GM23338 (cell line): ENCODE measurements around the gene EXD3. TPM values are rescaled to one million over a fixed set of nuclear protein-coding genes. Genes with fewer than 3 reads are reported as not detected.

Source experiments
- ATAC-seq: fragments of 200-7000 bp; cut with Tn5 transposase; 3 replicates; pipeline ENCODE4 v1.9.1; 2020
- DNase-seq: peaks from one replicate; pipeline ENCODE4 v3.0.0-alpha.2; 2015; ENCODE audit warnings: low spot score
- H2AFZ ChIP-seq: fragments of 200-600 bp; sonication (generic); 2 replicates; pipeline ENCODE4 v1.8.0; 2016; ENCODE audit warnings: antibody characterized with exemption, mild to moderate bottlenecking, moderate library complexity
- H3F3A ChIP-seq: fragments of 200-600 bp; sonication (generic); replicated peaks from 2 replicates; pipeline ENCODE4 v1.8.0; 2017; ENCODE audit warnings: antibody characterized with exemption, mixed run types, low read depth
- H3K27ac ChIP-seq: fragments of 200-600 bp; sonication (generic); 2 replicates; pipeline ENCODE4 v1.6.1; 2016; ENCODE audit warnings: low read depth
- H3K27me3 ChIP-seq: fragments of 200-600 bp; sonication (generic); 2 replicates; pipeline ENCODE4 v1.8.0; 2016; ENCODE audit warnings: mild to moderate bottlenecking, mixed run types, moderate library complexity; ENCODE audit not compliant: insufficient read depth
- H3K36me3 ChIP-seq: fragments of 200-600 bp; sonication (generic); 2 replicates; pipeline ENCODE4 v1.8.0; 2016; ENCODE audit warnings: mild to moderate bottlenecking; ENCODE audit not compliant: insufficient read depth
- H3K4me1 ChIP-seq: fragments of 200-600 bp; sonication (generic); 2 replicates; pipeline ENCODE4 v1.8.0; 2016; ENCODE audit warnings: mild to moderate bottlenecking, moderate library complexity; ENCODE audit not compliant: insufficient read depth
- H3K4me2 ChIP-seq: fragments of 200-600 bp; sonication (generic); 2 replicates; pipeline ENCODE4 v1.7.1; 2017; ENCODE audit warnings: mixed run types
- H3K4me3 ChIP-seq: fragments of 200-600 bp; sonication (generic); 2 replicates; pipeline ENCODE4 v1.6.1; 2016; ENCODE audit warnings: mixed run types
- H3K79me2 ChIP-seq: fragments of 200-600 bp; sonication (generic); replicated peaks from 2 replicates; pipeline ENCODE4 v1.8.0; 2017; ENCODE audit warnings: mild to moderate bottlenecking; ENCODE audit not compliant: insufficient read depth
- H3K9me2 ChIP-seq: fragments of 200-600 bp; sonication (generic); 2 replicates; pipeline ENCODE4 v1.8.0; 2017; ENCODE audit not compliant: insufficient read depth
- H4K20me1 ChIP-seq: fragments of 200-600 bp; sonication (generic); replicated peaks from 2 replicates; pipeline ENCODE4 v1.8.0; 2017; ENCODE audit warnings: mild to moderate bottlenecking; ENCODE audit not compliant: insufficient read depth
- H3K27ac Mint-ChIP-seq: 2 replicates; pipeline ENCODE4 v1.8.0; 2020; ENCODE audit warnings: inconsistent platforms, mild to moderate bottlenecking, moderate library complexity, mixed read lengths
- H3K27me3 Mint-ChIP-seq: 3 replicates; pipeline ENCODE4 v1.8.0; 2022; ENCODE audit warnings: low read depth, mild to moderate bottlenecking, moderate library complexity, mixed read lengths, inconsistent platforms; ENCODE audit not compliant: insufficient read depth, poor library complexity
- H3K36me3 Mint-ChIP-seq: 3 replicates; pipeline ENCODE4 v1.8.0; 2021; ENCODE audit warnings: low read depth, mild to moderate bottlenecking, inconsistent platforms, moderate library complexity, mixed read lengths
- H3K4me1 Mint-ChIP-seq: 3 replicates; pipeline ENCODE4 v1.8.0; 2020; ENCODE audit warnings: mild to moderate bottlenecking, inconsistent platforms, mixed read lengths
- H3K4me3 Mint-ChIP-seq: 3 replicates; pipeline ENCODE4 v1.8.0; 2021; ENCODE audit warnings: moderate library complexity, mild to moderate bottlenecking, inconsistent platforms, mixed read lengths
- H3K9me3 Mint-ChIP-seq: 3 replicates; pipeline ENCODE4 v1.8.0; 2020; ENCODE audit warnings: moderate library complexity, mild to moderate bottlenecking, inconsistent platforms, mixed read lengths
- CREB1 ChIP-seq: fragments of 250-450 bp; sonication (Bioruptor Pico); IDR thresholded peaks from 2 replicates; pipeline ENCODE4 v1.5.0; 2020; ENCODE audit warnings: low read depth, mild to moderate bottlenecking, moderate library complexity
- CTCF ChIP-seq, 2 experiments: fragments of 200-600 bp in 1 of 2; sonication (generic) in 1 of 2; conservative IDR thresholded peaks; 2 replicates each; pipeline versions ENCODE4 v1.5.1 to v1.6.1; 2016 to 2017; ENCODE audit warnings: antibody characterized with exemption in 2 of 2, low read depth in 2 of 2, mild to moderate bottlenecking in 2 of 2, moderate library complexity in 1 of 2
- EZH2 ChIP-seq: fragments of 200-600 bp; sonication (generic); IDR thresholded peaks from one replicate; pipeline ENCODE4 v1.8.0; 2017; ENCODE audit warnings: antibody characterized with exemption, mild to moderate bottlenecking, low read depth; ENCODE audit not compliant: unreplicated experiment
- EZH2phosphoT487 ChIP-seq: fragments of 200-600 bp; sonication (generic); IDR thresholded peaks from one replicate; pipeline ENCODE4 v1.8.1; 2018; ENCODE audit warnings: antibody characterized with exemption; ENCODE audit not compliant: unreplicated experiment
- JUNB ChIP-seq: IDR thresholded peaks from one replicate; pipeline ENCODE4 v1.6.1; 2016; ENCODE audit warnings: antibody characterized with exemption; ENCODE audit not compliant: unreplicated experiment
- NANOG ChIP-seq: IDR thresholded peaks from 2 replicates; pipeline ENCODE4 v1.6.1; 2016; ENCODE audit warnings: antibody characterized with exemption, borderline replicate concordance
- POLR2AphosphoS5 ChIP-seq: IDR thresholded peaks from 2 replicates; pipeline ENCODE4 v1.6.1; 2016; ENCODE audit warnings: antibody characterized with exemption, low read depth
- REST ChIP-seq: IDR thresholded peaks from one replicate; pipeline ENCODE4 v1.6.1; 2018; ENCODE audit warnings: antibody characterized with exemption; ENCODE audit not compliant: unreplicated experiment
- STAT1 ChIP-seq: IDR thresholded peaks from one replicate; pipeline ENCODE4 v1.6.1; 2016; ENCODE audit warnings: antibody characterized with exemption; ENCODE audit not compliant: unreplicated experiment
- ZNF114 ChIP-seq: fragments of 250-450 bp; sonication (Bioruptor Pico); IDR thresholded peaks from 2 replicates; pipeline ENCODE4 v1.5.0; 2020; ENCODE audit warnings: mild to moderate bottlenecking, moderate library complexity
- ZNF331 ChIP-seq: fragments of 250-450 bp; sonication (Bioruptor Pico); IDR thresholded peaks from 2 replicates; pipeline ENCODE4 v1.5.0; 2020; ENCODE audit warnings: low read depth, mild to moderate bottlenecking, moderate library complexity
- polyA plus RNA-seq: library from polyadenylated mRNA; unstranded; fragments of >200 nt; fragmentation: Nextera tagmentation; extraction: Ambion mirVana; gene quantifications from 2 replicates; pipeline ENCODE4 v1.2.1, GENCODE V29; 2016
- total RNA-seq: library from RNA; depleted of rRNA; stranded (reverse); fragments of >200 nt; shearing (Covaris generic); gene quantifications from 2 replicates; pipeline ENCODE4 v1.2.3, GENCODE V29; 2014
- TF ChIP-seq, protein P1 (sequence below): IDR thresholded peaks from 2 replicates; pipeline ENCODE4 v1.6.1; 2016; ENCODE audit warnings: antibody characterized with exemption
- TF ChIP-seq, protein P2 (sequence below): fragments of 250-450 bp; sonication (Bioruptor Pico); IDR thresholded peaks from 2 replicates; pipeline ENCODE4 v1.5.0; 2020; ENCODE audit warnings: mild to moderate bottlenecking, moderate library complexity

The EXD3 gene
- total and polyA plus RNA-seq, 2 experiments from 2014 or later = 3.6 to 9.7 TPM

DNA sequence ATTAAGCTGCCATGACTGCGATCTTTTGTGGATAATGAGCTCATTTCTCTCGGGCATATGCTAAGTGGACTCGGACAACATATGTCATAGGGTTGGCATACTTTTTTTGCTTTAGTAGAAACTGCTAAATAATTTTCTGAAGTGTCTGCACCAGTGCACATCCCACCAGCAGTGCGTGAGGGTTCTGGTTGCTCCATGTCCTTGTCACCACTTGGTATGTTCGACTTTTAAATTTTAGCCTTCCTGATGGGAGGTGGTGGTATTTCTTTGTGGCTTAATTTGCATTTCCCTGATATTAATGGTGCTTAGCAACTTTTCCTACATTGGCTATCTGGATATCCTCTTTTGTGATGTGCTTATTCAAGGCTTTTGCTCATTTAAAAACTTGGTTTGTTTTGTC is 63.1 kb downstream of the EXD3 start:
- Mint-ChIP-seq H3K4me3 (no peak overlapping the region), H3K4me1 (no peaks in the 10 kb centered on the region), H3K36me3 (peaks cover 19% of the 10 kb centered on the region), H3K27ac (no peak overlapping the region), H3K9me3 (peaks cover 66% of the 10 kb centered on the region), H3K27me3 (peaks cover 8% of the 10 kb centered on the region)
- Histone ChIP-seq H3K27ac (no peak overlapping the region), H3K4me2 (no peak overlapping the region), H3K9me2 (no peaks in the 10 kb centered on the region), H2AFZ (no peak overlapping the region), H3K4me3 (no peak overlapping the region), H3K36me3 (no peaks in the 10 kb centered on the region), H3K79me2 (no peaks in the 10 kb centered on the region), H4K20me1 (no peaks in the 10 kb centered on the region), H3K4me1 (no peaks in the 10 kb centered on the region), H3F3A (no peaks in the 10 kb centered on the region), H3K27me3 (no peaks in the 10 kb centered on the region)
- ATAC-seq = no peak
- TF ChIP-seq CREB1 (CRISPR knock-in tag) = no peak
- no peak for TF ChIP-seq ZNF114 (CRISPR knock-in tag)
- TF ChIP-seq POLR2AphosphoS5 = no peak
- TF ChIP-seq JUNB = no peak
- TF ChIP-seq EZH2 = no peak
- TF ChIP-seq CTCF (conservative IDR thresholded peaks at IDR 0.05; ENCODE audit: low read depth in 2 of 2) = no peak
- no peak for TF ChIP-seq ZNF331 (CRISPR knock-in tag)
- TF ChIP-seq REST = no peak
- TF ChIP-seq, protein P1, sequence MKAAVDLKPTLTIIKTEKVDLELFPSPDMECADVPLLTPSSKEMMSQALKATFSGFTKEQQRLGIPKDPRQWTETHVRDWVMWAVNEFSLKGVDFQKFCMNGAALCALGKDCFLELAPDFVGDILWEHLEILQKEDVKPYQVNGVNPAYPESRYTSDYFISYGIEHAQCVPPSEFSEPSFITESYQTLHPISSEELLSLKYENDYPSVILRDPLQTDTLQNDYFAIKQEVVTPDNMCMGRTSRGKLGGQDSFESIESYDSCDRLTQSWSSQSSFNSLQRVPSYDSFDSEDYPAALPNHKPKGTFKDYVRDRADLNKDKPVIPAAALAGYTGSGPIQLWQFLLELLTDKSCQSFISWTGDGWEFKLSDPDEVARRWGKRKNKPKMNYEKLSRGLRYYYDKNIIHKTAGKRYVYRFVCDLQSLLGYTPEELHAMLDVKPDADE = no peak
- TF ChIP-seq, protein P2, sequence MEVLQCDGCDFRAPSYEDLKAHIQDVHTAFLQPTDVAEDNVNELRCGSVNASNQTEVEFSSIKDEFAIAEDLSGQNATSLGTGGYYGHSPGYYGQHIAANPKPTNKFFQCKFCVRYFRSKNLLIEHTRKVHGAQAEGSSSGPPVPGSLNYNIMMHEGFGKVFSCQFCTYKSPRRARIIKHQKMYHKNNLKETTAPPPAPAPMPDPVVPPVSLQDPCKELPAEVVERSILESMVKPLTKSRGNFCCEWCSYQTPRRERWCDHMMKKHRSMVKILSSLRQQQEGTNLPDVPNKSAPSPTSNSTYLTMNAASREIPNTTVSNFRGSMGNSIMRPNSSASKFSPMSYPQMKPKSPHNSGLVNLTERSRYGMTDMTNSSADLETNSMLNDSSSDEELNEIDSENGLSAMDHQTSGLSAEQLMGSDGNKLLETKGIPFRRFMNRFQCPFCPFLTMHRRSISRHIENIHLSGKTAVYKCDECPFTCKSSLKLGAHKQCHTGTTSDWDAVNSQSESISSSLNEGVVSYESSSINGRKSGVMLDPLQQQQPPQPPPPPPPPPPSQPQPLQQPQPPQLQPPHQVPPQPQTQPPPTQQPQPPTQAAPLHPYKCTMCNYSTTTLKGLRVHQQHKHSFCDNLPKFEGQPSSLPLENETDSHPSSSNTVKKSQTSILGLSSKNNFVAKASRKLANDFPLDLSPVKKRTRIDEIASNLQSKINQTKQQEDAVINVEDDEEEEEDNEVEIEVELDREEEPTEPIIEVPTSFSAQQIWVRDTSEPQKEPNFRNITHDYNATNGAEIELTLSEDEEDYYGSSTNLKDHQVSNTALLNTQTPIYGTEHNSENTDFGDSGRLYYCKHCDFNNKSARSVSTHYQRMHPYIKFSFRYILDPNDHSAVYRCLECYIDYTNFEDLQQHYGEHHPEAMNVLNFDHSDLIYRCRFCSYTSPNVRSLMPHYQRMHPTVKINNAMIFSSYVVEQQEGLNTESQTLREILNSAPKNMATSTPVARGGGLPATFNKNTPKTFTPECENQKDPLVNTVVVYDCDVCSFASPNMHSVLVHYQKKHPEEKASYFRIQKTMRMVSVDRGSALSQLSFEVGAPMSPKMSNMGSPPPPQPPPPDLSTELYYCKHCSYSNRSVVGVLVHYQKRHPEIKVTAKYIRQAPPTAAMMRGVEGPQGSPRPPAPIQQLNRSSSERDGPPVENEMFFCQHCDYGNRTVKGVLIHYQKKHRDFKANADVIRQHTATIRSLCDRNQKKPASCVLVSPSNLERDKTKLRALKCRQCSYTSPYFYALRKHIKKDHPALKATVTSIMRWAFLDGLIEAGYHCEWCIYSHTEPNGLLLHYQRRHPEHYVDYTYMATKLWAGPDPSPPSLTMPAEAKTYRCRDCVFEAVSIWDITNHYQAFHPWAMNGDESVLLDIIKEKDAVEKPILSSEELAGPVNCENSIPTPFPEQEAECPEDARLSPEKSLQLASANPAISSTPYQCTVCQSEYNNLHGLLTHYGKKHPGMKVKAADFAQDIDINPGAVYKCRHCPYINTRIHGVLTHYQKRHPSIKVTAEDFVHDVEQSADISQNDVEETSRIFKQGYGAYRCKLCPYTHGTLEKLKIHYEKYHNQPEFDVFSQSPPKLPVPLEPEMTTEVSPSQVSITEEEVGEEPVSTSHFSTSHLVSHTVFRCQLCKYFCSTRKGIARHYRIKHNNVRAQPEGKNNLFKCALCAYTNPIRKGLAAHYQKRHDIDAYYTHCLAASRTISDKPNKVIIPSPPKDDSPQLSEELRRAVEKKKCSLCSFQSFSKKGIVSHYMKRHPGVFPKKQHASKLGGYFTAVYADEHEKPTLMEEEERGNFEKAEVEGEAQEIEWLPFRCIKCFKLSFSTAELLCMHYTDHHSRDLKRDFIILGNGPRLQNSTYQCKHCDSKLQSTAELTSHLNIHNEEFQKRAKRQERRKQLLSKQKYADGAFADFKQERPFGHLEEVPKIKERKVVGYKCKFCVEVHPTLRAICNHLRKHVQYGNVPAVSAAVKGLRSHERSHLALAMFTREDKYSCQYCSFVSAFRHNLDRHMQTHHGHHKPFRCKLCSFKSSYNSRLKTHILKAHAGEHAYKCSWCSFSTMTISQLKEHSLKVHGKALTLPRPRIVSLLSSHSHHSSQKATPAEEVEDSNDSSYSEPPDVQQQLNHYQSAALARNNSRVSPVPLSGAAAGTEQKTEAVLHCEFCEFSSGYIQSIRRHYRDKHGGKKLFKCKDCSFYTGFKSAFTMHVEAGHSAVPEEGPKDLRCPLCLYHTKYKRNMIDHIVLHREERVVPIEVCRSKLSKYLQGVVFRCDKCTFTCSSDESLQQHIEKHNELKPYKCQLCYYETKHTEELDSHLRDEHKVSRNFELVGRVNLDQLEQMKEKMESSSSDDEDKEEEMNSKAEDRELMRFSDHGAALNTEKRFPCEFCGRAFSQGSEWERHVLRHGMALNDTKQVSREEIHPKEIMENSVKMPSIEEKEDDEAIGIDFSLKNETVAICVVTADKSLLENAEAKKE (CRISPR knock-in tag) = no peak
- TF ChIP-seq NANOG = no peak
- no peak for TF ChIP-seq STAT1
- TF ChIP-seq EZH2phosphoT487 = no peak
- DNase-seq = no peak
